ENCODE data around the gene DHX58. TPM values are rescaled to one million over a fixed set of nuclear protein-coding genes. Genes with fewer than 3 reads are reported as not detected.
A peak's percentile ranks its signal among the peaks of the same experiment; 100 is the strongest.

DHX58 gene
- total RNA-seq (10 to 100 TPM; 23.0 to 30.9 (median 25.5) TPM), polyA plus RNA-seq (10 to 100 TPM; 20.9 to 41.2 (median 38.1) TPM)
- long read RNA-seq, donor 1 = 0 reads
- long read RNA-seq, donor 2 = 0 reads

DNA sequence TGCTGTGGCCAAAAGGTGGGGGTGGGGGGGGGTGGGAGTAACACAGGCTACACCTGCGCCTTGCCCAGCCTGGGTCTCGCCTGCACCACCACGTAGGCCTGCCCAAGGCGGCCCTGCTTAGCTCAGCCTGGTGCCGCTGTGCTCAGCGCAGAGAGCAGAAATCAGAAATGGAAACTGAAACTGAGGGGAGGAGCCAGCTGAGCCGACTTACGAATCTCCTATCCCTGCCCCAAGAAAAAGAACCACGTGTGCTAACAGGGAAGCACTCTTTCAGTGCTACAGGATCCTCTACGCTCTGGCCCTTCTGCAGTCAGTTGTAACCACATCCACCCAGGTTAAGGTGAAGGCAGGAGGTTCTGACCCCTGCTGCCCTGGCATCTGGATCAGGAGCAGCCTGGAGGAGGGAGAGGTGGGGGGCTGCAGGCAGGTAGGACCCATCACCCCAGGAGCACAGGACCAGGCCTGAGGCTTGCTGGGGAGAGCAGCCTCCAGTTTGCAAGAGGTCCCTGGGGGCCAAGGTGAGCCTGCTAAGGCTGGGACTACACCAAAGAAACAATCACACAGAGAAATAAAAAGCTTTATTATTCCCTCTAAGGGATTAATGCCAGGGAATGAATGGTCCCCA is at the start of gene DHX58:
DHX58 (minus strand) TSS at position 163 of the 625 bp plus-strand sequence. CDS start 822 bp downstream, outside the sequence.
- DNase-seq = peak; percentile 91
- no peaks in the 10 kb centered on the region for H3K9me3 ChIP-seq
- 0 to 1% (median 0%) methylated on average over 10 of the region's 10 CpGs for WGBS, 5 donors
- TF ChIP-seq POLR2AphosphoS5 (IDR thresholded peaks at IDR 0.05) (peak; percentile 88 to 93 (median 93)), POLR2A (IDR thresholded peaks at IDR 0.05) (peak in 1 of 3 donors; percentile 49), CTCF (IDR thresholded peaks at IDR 0.05 in 8 of 11, conservative IDR thresholded peaks at IDR 0.05 in 3 of 11) (no peak)
- intact Hi-C loops (cut with DNase I; ENCODE audit: low total_unique reads) = loop anchor here (10.0 kb wide), 1 partner anchor 72 kb away; the partner anchor contains the start of genes HCRT and KCNH4
- peak within 1 kb of the TSS; percentile 73 to 96 (median 92) for H3K27ac ChIP-seq
- H3K4me1 ChIP-seq = peaks cover 17 to 69% (median 51%) of the 10 kb centered on the region in 6 donors
- no peaks in the 10 kb centered on the region for H3K27me3 ChIP-seq (replicated peaks in 1 of 7)
- peaks cover 0 to 69% (median 9%) of the 10 kb centered on the region in 6 donors for H3K36me3 ChIP-seq
- peak within 1 kb of the TSS; percentile 24 to 77 (median 48) for H3K4me3 ChIP-seq

DNA sequence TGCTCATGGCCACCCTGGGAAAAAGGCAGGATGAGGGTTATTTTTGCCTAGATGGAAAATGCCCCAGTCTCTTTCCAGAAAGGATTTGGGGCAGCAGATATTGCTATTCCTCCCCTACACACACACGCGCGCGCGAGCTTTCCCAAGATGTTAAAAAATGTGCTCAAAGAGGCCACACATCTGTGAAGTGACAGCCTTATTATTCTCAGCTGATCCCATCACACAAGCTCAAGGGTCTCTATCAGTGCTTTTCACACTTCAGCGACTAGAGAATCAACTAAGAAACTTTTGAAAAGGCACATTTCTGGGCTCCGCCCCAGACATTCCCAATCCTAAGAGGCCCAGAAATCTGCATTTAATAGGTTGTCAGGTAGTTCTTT is 48.0 kb upstream of the DHX58 start:
- Histone ChIP-seq H3K4me1 (peaks cover 0 to 25% (median 2%) of the 10 kb centered on the region in 6 donors), H3K9me3 (no peaks in the 10 kb centered on the region), H3K27me3 (replicated peaks in 1 of 7) (no peaks in the 10 kb centered on the region), H3K36me3 (no peaks in the 10 kb centered on the region), H3K4me3 (no peak overlapping the region), H3K27ac (no peak overlapping the region)
- TF ChIP-seq CTCF (IDR thresholded peaks at IDR 0.05 in 8 of 11, conservative IDR thresholded peaks at IDR 0.05 in 3 of 11) = no peak
- no peak for TF ChIP-seq POLR2AphosphoS5 (IDR thresholded peaks at IDR 0.05)
- no peak for TF ChIP-seq POLR2A (IDR thresholded peaks at IDR 0.05)
- intact Hi-C loops (cut with DNase I; ENCODE audit: low total_unique reads) = no loop called here
- 90 to 96% (median 91%) methylated on average over 7 of the region's 7 CpGs for WGBS, 5 donors
- DNase-seq = no peak

GRCh38 chr17:42159796-42160530 is 47.4 kb upstream of the DHX58 start:
- no peak overlapping the region for H3K27ac ChIP-seq
- no peak for DNase-seq
- no peaks in the 10 kb centered on the region for H3K36me3 ChIP-seq
- H3K4me3 ChIP-seq = no peak overlapping the region
- no peaks in the 10 kb centered on the region for H3K27me3 ChIP-seq (replicated peaks in 1 of 7)
- H3K9me3 ChIP-seq = no peaks in the 10 kb centered on the region
- 76 to 83% (median 81%) methylated on average over 13 to 14 of the region's 14 CpGs for WGBS, 5 donors
- TF ChIP-seq POLR2AphosphoS5 (IDR thresholded peaks at IDR 0.05) (no peak), POLR2A (IDR thresholded peaks at IDR 0.05) (no peak), CTCF (IDR thresholded peaks at IDR 0.05 in 8 of 11, conservative IDR thresholded peaks at IDR 0.05 in 3 of 11) (no peak)
- intact Hi-C loops (cut with DNase I; ENCODE audit: low total_unique reads) = no loop called here
- peaks cover 0 to 30% (median 7%) of the 10 kb centered on the region in 6 donors for H3K4me1 ChIP-seq

- Histone ChIP-seq H3K27me3 (replicated peaks in 1 of 7) (no peaks in the 10 kb centered on the region), H3K36me3 (peaks cover 0 to 22% (median 5%) of the 10 kb centered on the region in 6 donors), H3K9me3 (no peaks in the 10 kb centered on the region), H3K4me3 (peak overlapping the region; percentile 92 to 99 (median 98)), H3K4me1 (peaks cover 28 to 52% (median 42%) of the 10 kb centered on the region in 6 donors), H3K27ac (peak overlapping the region in 6 of 8 donors; percentile 48 to 95 (median 92))
- no peak for DNase-seq
- intact Hi-C loops (cut with DNase I; ENCODE audit: low total_unique reads) = no loop called here
- WGBS, 5 donors = 42 to 63% (median 56%) methylated on average over 17 of the region's 17 CpGs
- TF ChIP-seq POLR2A (IDR thresholded peaks at IDR 0.05) (no peak), CTCF (IDR thresholded peaks at IDR 0.05 in 8 of 11, conservative IDR thresholded peaks at IDR 0.05 in 3 of 11) (no peak), POLR2AphosphoS5 (IDR thresholded peaks at IDR 0.05) (no peak)
These were observed 43.1 kb upstream of the DHX58 start for GRCh38 chr17:42155614-42156045.

All from spleen (tissue), 13 donors.